HG03097 (cell line): ENCODE measurements around the gene MNAT1.
"Not testable (repeated sequence)": the region's sequence is repeated elsewhere in the genome, so short reads cannot be mapped to it uniquely, and the experiment has no call there.

ENCODE experiments used
- ATAC-seq: cut with Tn5 transposase; IDR thresholded peaks from one replicate; pipeline ENCODE4 v1.9.1; 2021; ENCODE audit not compliant: unreplicated experiment, low FRiP score

The MNAT1 gene

DNA sequence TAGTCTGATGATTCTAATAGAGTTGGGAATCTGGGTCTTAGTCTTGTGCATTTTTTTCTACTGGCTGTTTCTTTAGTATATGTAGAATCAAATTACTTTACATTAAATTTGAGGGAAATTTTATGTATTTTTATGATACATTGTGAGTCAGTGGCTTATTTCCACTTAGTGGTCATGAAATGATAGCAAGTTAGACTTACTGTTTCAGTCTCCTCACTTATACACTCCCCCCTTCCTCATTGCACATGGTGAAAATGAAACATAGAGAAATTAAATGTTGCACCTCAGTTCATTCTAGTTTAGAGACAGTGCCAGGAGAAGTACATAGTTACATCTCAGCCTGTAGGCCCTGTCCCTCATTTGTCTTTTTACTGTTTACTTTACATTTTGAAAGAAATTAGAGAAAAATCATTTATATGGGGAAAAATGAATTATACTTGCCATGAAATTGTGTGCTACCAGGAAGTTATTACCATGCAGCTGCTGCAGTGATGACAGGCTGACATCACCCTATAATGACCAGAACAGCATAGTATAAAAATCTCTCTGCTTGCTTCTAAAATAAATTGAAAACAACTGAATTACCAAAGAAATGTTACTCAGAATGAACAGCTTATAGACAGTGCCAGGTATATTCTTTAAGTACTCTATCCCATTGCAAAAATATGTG is 133.1 kb downstream of the MNAT1 start:
- no peak for ATAC-seq

DNA sequence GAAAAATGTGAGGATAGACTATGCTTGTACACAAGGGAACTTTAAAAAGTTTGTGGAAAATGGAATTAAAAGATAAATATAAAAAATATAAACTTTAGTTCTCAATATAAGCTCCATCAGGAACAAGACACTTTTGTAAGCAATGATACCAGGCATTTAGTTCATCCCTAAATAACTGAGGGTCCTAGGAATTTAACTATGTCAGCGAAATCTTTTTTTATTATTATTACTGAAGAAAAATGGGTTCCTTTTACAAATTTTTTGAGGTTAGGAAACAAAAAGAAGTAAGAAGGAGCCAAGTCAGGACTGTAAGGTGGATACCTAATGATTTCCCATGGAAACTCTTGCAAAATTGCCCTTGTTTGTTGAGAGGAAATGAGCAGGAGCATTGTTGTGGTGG is 143.6 kb downstream of the MNAT1 start:
- ATAC-seq = no peak

GRCh38 chr14:60878536-60878935 is 144.0 kb downstream of the MNAT1 start:
- ATAC-seq = no peak

GRCh38 chr14:60882219-60882618 is 147.7 kb downstream of the MNAT1 start:
- ATAC-seq = no peak

GRCh38 chr14:60884134-60884533 is 149.6 kb downstream of the MNAT1 start:
- no peak for ATAC-seq

DNA sequence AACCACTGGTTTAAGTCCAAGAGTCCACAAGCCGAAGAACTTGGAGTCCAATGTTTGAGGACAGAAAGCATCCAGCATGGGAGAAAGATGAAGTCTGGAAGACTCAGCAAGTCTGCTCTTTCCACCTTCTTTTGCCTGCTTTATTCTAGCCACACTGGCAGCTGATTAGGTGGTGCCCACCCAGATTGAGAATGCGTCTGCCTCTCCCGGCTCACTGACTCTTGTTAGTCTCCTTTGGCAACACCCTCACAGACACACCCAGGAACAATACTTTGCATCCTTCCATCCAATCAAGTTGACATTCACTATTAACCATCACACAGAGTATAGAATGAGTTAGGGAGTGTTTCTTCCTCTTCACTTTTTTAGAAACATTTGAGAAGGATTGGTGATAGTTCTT is 156.1 kb downstream of the MNAT1 start:
- not testable (repeated sequence) for ATAC-seq

GRCh38 chr14:60893911-60894310 is 159.3 kb downstream of the MNAT1 start:
- no peak for ATAC-seq

GRCh38 chr14:60904381-60904780 is 169.8 kb downstream of the MNAT1 start:
- no peak for ATAC-seq

GRCh38 chr14:60905923-60906322 is 171.4 kb downstream of the MNAT1 start:
- ATAC-seq = no peak

GRCh38 chr14:60915781-60916180 is 181.2 kb downstream of the MNAT1 start:
- no peak for ATAC-seq

- no peak for ATAC-seq
These were observed 187.5 kb downstream of the MNAT1 start for GRCh38 chr14:60922050-60922449.

DNA sequence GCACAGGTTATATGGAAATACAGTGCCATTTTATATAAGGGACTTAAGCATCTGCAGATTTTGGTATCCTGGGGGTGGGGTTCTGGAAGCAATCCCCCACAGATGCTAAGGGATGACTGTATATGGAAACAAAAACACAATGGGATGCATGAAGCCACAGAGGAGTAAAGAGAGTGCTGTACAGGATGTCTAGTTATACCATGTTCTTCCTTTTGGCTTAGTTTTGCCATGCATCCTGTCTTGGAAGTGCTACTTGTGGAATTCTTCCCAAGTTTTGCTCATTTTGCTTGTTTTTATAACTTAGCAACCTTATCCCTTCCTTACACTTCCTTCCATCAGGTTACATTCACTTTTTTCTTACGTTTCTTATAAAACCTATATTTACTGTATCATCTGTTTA is 190.7 kb downstream of the MNAT1 start:
- ATAC-seq = no peak

GRCh38 chr14:60926002-60926401 is 191.4 kb downstream of the MNAT1 start:
- ATAC-seq = no peak

DNA sequence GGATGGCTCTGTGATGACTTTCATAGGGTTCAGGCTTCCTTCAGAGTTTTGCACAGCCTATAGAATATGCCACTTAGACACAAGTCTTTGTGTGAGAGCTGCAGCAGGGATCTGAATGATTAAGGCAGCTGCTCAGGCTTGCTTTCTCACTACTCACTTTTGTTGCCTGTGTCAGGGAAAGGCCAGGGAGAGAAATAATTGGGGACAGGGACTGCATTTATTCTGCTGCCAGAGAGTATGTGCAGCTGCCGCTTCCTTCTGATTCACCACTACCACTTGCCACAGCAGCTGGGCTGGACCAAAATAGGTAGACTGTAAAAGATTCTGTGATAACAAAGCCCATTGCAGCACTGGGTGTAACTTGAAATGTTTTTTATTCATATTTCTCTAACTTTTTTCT is 196.7 kb downstream of the MNAT1 start:
- no peak for ATAC-seq

GRCh38 chr14:60933920-60934655 is 199.5 kb downstream of the MNAT1 start:
- ATAC-seq = no peak

DNA sequence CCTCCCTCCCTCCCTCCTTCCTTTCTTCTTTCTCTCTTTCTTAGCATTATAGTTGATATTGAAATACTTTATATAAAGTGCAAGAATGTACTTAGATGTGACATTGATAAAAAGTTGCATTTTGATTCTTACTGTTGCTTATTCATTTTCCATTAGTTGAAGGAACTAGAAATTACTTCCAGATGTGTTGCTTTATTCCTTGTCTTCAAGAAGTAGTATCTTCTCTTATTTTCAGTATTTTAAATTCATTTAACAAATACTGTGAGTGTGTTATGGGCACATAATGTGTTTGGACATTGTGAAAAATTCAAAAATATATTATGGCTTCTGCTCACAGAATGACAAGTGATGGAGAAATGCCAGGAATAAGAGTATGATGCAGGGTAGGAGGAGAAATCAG is 200.8 kb downstream of the MNAT1 start:
- ATAC-seq = no peak

DNA sequence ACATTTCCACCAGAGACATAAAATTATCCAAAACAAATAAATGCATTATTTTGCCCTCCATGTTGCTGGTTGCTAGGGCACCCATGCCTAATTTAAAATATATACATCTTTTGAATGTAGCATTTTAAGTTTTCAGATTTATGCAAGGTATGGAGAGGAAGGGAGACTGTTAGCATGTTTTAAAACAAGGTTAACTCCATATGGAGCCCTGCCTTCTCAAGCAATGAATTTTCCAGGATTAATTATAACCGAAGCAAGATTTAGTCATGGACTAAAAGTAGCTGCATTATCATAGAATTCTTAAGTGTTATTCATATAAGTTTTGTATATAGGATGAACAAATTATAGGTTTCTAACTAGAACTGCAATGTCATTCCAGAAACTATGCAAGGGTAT is 209.1 kb downstream of the MNAT1 start:
- ATAC-seq = no peak

DNA sequence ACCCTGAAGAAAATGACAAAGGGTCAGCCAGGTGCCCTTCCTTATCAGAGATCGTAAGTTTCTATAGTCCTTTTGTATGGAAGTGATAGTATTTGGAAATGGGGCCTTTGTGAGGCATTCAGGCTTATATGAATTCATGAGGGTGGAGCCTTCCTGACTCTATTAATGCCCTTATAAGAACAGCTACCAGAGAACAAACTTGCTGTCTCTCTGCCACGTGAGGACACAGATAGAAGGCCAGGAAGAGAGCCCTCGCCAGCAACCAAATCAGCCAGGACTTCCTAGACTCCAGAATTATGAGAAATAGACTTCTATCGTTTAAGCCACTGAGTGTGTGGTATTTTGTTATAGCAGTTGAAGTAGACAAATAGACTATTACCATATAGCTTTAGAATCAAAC is 209.6 kb downstream of the MNAT1 start:
- no peak for ATAC-seq

DNA sequence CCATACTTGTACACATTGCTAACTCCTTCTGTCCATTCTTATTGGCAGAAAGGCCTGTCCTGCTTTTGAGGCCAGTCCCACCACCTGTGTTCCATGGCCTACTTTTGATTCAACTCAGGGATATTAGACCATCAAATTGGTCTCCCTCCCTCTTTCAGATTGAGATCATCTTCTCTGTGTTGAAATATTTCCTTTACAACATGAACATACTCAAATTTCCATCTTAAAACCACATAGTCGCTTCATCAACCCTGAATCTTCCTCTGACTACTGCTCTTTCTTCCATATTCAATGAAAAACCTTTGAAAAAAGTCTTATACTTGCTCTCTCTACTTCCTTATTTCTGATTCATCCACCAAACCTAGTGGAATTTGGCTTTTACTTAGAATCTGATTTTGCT is 211.4 kb downstream of the MNAT1 start:
- no peak for ATAC-seq

DNA sequence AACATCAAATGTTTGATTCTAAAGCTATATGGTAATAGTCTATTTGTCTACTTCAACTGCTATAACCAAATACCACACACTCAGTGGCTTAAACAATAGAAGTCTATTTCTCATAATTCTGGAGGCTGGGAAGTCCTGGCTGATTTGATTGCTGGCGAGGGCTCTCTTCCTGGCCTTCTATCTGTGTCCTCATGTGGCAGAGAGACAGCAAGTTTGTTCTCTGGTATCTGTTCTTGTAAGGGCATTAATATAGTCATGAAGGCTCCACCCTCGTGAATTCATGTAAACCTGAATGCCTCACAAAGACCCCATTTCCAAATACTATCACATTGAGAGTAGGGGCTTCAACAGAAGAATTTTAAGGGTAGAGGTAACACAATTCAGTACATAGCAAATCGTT is 212.2 kb downstream of the MNAT1 start:
- ATAC-seq = no peak

DNA sequence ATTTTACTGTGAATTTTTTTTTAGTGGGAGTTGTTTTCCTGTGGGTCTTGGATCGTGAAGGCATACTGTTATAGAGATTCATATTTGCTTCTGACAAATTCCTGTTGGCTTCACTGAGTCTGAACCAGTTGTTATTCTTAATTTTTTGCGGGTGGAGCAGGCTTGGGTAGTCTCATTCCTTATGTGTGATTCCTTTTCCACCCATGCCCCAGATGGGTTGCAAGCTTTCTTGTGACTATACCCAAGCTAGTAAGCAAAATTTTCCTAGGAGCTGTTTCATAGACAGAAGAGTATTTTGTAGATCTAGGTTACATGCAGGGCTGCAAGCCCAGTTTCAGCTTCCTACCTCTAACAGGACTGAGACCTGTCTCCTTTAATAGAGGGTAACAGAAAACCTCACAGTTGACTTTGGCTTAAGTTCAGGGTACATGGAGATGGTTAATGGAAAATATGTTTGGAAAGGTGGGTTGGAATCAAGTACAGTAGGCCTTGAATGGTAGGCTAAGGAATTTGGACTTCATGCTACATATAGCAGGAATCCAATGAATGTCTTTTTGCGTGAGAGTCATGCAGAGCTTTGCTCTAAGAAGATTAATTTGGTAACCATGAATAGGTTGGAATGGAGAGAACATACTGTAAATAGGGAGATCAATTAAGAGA is 217.3 kb downstream of the MNAT1 start:
- no peak for ATAC-seq

DNA sequence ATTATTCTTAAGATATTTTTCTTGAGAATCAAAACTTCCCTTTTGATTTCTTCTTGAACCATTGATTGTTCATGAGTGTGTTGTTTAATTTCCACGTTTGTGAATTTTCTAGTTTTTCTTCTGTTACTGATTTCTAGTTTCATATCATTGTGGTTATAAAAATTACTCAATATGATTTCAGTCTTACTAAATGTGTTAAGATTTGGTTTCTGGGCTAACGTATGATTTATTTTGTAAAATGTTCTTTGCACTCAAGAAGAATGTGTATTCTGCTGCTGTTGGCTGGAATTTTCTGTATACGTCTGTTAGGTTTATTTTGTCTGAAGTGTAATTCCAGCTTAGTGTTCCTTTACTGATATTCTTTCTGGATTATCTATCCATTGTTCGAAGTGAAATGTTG is 221.6 kb downstream of the MNAT1 start:
- no peak for ATAC-seq
